Neural cell (in vitro differentiated cells): ENCODE results near the gene PRKACB.

Source experiments
- EP300 ChIP-seq: fragments of 450-650 bp; conservative IDR thresholded peaks from 2 replicates; pipeline ENCODE4 v1.6.1; 2014; ENCODE audit warnings: antibody characterized with exemption, mild to moderate bottlenecking, moderate library complexity; ENCODE audit not compliant: poor library complexity, severe bottlenecking
- EZH2 ChIP-seq: fragments of 200-600, 300-800 bp; shearing (Covaris generic), sonication (generic); IDR thresholded peaks from 2 replicates; pipeline ENCODE4 v1.6.1; 2014; ENCODE audit warnings: antibody characterized with exemption, low read length, borderline replicate concordance, mild to moderate bottlenecking; ENCODE audit not compliant: insufficient read depth, poor library complexity, severe bottlenecking
- MXI1 ChIP-seq: fragments of 450-650 bp; conservative IDR thresholded peaks from 2 replicates; pipeline ENCODE4 v1.6.1; 2014; ENCODE audit warnings: antibody characterized with exemption, mild to moderate bottlenecking; ENCODE audit not compliant: poor library complexity, severe bottlenecking
- POLR2AphosphoS5 ChIP-seq: IDR thresholded peaks from 2 replicates; pipeline ENCODE4 v1.6.1; 2012
- SMC3 ChIP-seq: fragments of 450-650 bp; conservative IDR thresholded peaks from 2 replicates; pipeline ENCODE4 v1.6.1; 2014; ENCODE audit warnings: antibody characterized with exemption, mild to moderate bottlenecking, moderate library complexity; ENCODE audit not compliant: poor library complexity
- TAF1 ChIP-seq: IDR thresholded peaks from 2 replicates; pipeline ENCODE4 v1.6.1; 2012; ENCODE audit warnings: low read depth
- TF ChIP-seq, protein P1 (sequence below): fragments of 450-650 bp; IDR thresholded peaks from 2 replicates; pipeline ENCODE4 v1.5.1; 2014; ENCODE audit warnings: antibody characterized with exemption, mild to moderate bottlenecking, moderate library complexity; ENCODE audit not compliant: poor library complexity, severe bottlenecking
- TF ChIP-seq, protein P2 (sequence below): IDR thresholded peaks from 2 replicates; pipeline ENCODE4 v1.6.1; 2012; ENCODE audit warnings: borderline replicate concordance

DNA sequence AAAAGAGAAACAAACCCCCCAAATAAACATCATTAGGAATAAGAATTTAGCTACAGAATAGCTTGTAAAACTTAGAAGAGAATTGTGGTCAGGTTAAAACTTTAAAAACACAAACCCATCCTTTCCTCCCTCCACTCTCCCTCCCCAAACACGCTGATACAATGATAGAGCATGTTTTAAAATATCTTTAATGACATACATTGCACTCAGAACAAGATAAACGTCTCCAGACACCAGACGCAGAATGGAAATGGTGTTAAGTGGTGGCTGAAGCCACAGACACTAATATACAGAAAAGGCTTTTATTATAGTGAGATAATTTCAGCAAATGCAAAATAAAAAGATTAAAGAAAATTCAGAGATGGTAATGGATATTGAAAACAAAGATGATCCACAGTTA lies 98.6 kb downstream of the PRKACB start:
- TF ChIP-seq, protein P1, sequence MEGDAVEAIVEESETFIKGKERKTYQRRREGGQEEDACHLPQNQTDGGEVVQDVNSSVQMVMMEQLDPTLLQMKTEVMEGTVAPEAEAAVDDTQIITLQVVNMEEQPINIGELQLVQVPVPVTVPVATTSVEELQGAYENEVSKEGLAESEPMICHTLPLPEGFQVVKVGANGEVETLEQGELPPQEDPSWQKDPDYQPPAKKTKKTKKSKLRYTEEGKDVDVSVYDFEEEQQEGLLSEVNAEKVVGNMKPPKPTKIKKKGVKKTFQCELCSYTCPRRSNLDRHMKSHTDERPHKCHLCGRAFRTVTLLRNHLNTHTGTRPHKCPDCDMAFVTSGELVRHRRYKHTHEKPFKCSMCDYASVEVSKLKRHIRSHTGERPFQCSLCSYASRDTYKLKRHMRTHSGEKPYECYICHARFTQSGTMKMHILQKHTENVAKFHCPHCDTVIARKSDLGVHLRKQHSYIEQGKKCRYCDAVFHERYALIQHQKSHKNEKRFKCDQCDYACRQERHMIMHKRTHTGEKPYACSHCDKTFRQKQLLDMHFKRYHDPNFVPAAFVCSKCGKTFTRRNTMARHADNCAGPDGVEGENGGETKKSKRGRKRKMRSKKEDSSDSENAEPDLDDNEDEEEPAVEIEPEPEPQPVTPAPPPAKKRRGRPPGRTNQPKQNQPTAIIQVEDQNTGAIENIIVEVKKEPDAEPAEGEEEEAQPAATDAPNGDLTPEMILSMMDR, result no peak
- TF ChIP-seq POLR2AphosphoS5, result peak; percentile 7
- TF ChIP-seq EZH2, result no peak
- no peak for TF ChIP-seq TAF1
- TF ChIP-seq, protein P2, sequence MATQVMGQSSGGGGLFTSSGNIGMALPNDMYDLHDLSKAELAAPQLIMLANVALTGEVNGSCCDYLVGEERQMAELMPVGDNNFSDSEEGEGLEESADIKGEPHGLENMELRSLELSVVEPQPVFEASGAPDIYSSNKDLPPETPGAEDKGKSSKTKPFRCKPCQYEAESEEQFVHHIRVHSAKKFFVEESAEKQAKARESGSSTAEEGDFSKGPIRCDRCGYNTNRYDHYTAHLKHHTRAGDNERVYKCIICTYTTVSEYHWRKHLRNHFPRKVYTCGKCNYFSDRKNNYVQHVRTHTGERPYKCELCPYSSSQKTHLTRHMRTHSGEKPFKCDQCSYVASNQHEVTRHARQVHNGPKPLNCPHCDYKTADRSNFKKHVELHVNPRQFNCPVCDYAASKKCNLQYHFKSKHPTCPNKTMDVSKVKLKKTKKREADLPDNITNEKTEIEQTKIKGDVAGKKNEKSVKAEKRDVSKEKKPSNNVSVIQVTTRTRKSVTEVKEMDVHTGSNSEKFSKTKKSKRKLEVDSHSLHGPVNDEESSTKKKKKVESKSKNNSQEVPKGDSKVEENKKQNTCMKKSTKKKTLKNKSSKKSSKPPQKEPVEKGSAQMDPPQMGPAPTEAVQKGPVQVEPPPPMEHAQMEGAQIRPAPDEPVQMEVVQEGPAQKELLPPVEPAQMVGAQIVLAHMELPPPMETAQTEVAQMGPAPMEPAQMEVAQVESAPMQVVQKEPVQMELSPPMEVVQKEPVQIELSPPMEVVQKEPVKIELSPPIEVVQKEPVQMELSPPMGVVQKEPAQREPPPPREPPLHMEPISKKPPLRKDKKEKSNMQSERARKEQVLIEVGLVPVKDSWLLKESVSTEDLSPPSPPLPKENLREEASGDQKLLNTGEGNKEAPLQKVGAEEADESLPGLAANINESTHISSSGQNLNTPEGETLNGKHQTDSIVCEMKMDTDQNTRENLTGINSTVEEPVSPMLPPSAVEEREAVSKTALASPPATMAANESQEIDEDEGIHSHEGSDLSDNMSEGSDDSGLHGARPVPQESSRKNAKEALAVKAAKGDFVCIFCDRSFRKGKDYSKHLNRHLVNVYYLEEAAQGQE, result no peak
- TF ChIP-seq EP300, result no peak
- no peak for TF ChIP-seq SMC3
- TF ChIP-seq MXI1, result no peak
